H1 (cell line): ENCODE measurements around the gene ADGRA3. TPM values are rescaled to one million over a fixed set of nuclear protein-coding genes. Genes with fewer than 3 reads are reported as not detected.

Experiments used
- CTCF ChIA-PET: fragments of 300-600 bp; sonication (Branson Sonifier 250); formaldehyde crosslinking; loops from one replicate; lab custom pipeline; 2021; ENCODE audit not compliant: partially characterized antibody; lab: Charles Lee
- POLR2A ChIA-PET: fragments of 300-600 bp; sonication (Branson Sonifier 250); formaldehyde crosslinking; loops from one replicate; lab custom pipeline; 2021; ENCODE audit warnings: inconsistent platforms; ENCODE audit not compliant: partially characterized antibody; lab: Charles Lee
- DNase-seq, 2 experiments: peaks; one replicate each; pipeline versions ENCODE4 v3.0.0 to v3.0.0-alpha.2; 2010 to 2022; ENCODE audit warnings: low spot score in 2 of 2, low read depth in 1 of 2, mixed read lengths in 1 of 2
- FAIRE-seq: peaks from 2 replicates; lab custom pipeline; 2011; peaks lifted over from hg19 to GRCh38; lab: Jason Lieb, UNC
- H2AFZ ChIP-seq: 2 replicates; pipeline ENCODE4 v1.8.1; 2012; ENCODE audit warnings: low read length, inconsistent platforms
- H2AK5ac ChIP-seq: 2 replicates; pipeline ENCODE4 v1.6.1; 2013; ENCODE audit warnings: low read depth, low read length
- H2BK120ac ChIP-seq: replicated peaks from 2 replicates; pipeline ENCODE3; 2013; ENCODE audit warnings: low read depth, low read length, inconsistent platforms
- H2BK12ac ChIP-seq: 2 replicates; pipeline ENCODE4 v1.6.1; 2013; ENCODE audit warnings: low read depth, low read length
- H2BK15ac ChIP-seq: 2 replicates; pipeline ENCODE4 v1.6.1; 2013; ENCODE audit warnings: low read length
- H2BK20ac ChIP-seq: 2 replicates; pipeline ENCODE4 v1.6.1; 2013; ENCODE audit warnings: low read length
- H2BK5ac ChIP-seq: 2 replicates; pipeline ENCODE4 v1.6.1; 2013; ENCODE audit warnings: low read depth, low read length
- H3K14ac ChIP-seq: 2 replicates; pipeline ENCODE4 v1.6.1; 2013; ENCODE audit warnings: inconsistent platforms; ENCODE audit not compliant: insufficient read length
- H3K18ac ChIP-seq: 2 replicates; pipeline ENCODE4 v1.6.1; 2013; ENCODE audit warnings: low read length; ENCODE audit errors: extremely low read depth
- H3K23ac ChIP-seq: 2 replicates; pipeline ENCODE4 v1.6.1; 2013; ENCODE audit warnings: inconsistent platforms; ENCODE audit not compliant: insufficient read length
- H3K23me2 ChIP-seq: 2 replicates; pipeline ENCODE4 v1.6.1; 2013; ENCODE audit warnings: low read depth, low read length
- H3K27ac ChIP-seq: 2 replicates; pipeline ENCODE4 v1.6.1; 2011; ENCODE audit warnings: low read depth, low read length, inconsistent platforms
- H3K27me3 ChIP-seq, 4 experiments: replicated peaks in 1 of 4; 1 replicate in 1 of 4; 2 replicates in 3 of 4; pipeline versions ENCODE4 v1.6.1 to v1.8.1; 2011 to 2013; ENCODE audit warnings: low read length in 3 of 4, mild to moderate bottlenecking in 3 of 4, inconsistent platforms in 2 of 4, mixed read lengths in 2 of 4, moderate library complexity in 1 of 4; ENCODE audit not compliant: control insufficient read depth in 3 of 4, insufficient read depth in 3 of 4; ENCODE audit errors: extremely low read depth in 1 of 4
- H3K36me3 ChIP-seq, 4 experiments: 2 replicates each; pipeline versions ENCODE4 v1.6.1 to v1.8.1; 2011 to 2013; ENCODE audit warnings: mild to moderate bottlenecking in 4 of 4, low read length in 3 of 4, moderate library complexity in 2 of 4, control low read depth in 1 of 4, inconsistent platforms in 1 of 4; ENCODE audit not compliant: insufficient read depth in 4 of 4, control insufficient read depth in 2 of 4
- H3K4ac ChIP-seq: replicated peaks from 2 replicates; pipeline ENCODE3; 2013; ENCODE audit warnings: low read length, low read depth, mixed read lengths, inconsistent platforms; ENCODE audit not compliant: insufficient read length
- H3K4me1 ChIP-seq, 4 experiments: replicated peaks in 1 of 4; 1 replicate in 1 of 4; 2 replicates in 3 of 4; pipeline versions ENCODE4 v1.6.1 to v1.8.1; 2011 to 2013; ENCODE audit warnings: low read length in 3 of 4, inconsistent platforms in 2 of 4, mixed read lengths in 1 of 4; ENCODE audit not compliant: insufficient read depth in 4 of 4, control insufficient read depth in 3 of 4
- H3K4me2 ChIP-seq, 2 experiments: 2 replicates each; pipeline versions ENCODE4 v1.6.1 to v1.8.1; 2011 to 2013; ENCODE audit warnings: low read depth in 2 of 2, low read length in 2 of 2, control low read depth in 1 of 2, inconsistent platforms in 1 of 2, mild to moderate bottlenecking in 1 of 2; ENCODE audit not compliant: insufficient read depth in 1 of 2
- H3K4me3 ChIP-seq, 4 experiments: fragments of 200-600, 300-600 bp in 1 of 4; sonication (generic), shearing (Covaris generic), sonication (Bioruptor Twin) in 1 of 4; 2 replicates each; pipeline versions ENCODE4 v1.5.1 to v1.8.1; 2011 to 2016; ENCODE audit warnings: low read length in 4 of 4, low read depth in 3 of 4, control low read depth in 2 of 4, inconsistent platforms in 2 of 4, mild to moderate bottlenecking in 2 of 4, mixed read lengths in 1 of 4, moderate library complexity in 1 of 4; ENCODE audit not compliant: insufficient read depth in 2 of 4; ENCODE audit errors: extremely low read depth in 1 of 4
- H3K56ac ChIP-seq: replicated peaks from 2 replicates; pipeline ENCODE3; 2013; ENCODE audit warnings: low read depth, mild to moderate bottlenecking, mixed read lengths, low read length, inconsistent platforms; ENCODE audit not compliant: insufficient read length
- H3K79me1 ChIP-seq: 2 replicates; pipeline ENCODE4 v1.6.1; 2013; ENCODE audit warnings: low read depth, low read length, control low read depth
- H3K79me2 ChIP-seq, 2 experiments: 2 replicates each; pipeline versions ENCODE4 v1.6.1 to v1.8.1; 2012 to 2013; ENCODE audit warnings: low read length in 2 of 2, mild to moderate bottlenecking in 2 of 2, inconsistent platforms in 1 of 2; ENCODE audit not compliant: insufficient read depth in 2 of 2, control insufficient read depth in 1 of 2
- H3K9ac ChIP-seq, 4 experiments: replicated peaks in 1 of 4; 1 replicate in 1 of 4; 2 replicates in 3 of 4; pipeline versions ENCODE4 v1.6.1 to v1.8.1; 2011 to 2013; ENCODE audit warnings: low read depth in 3 of 4, low read length in 3 of 4, control low read depth in 2 of 4, mild to moderate bottlenecking in 2 of 4, moderate library complexity in 2 of 4, inconsistent platforms in 1 of 4; ENCODE audit errors: extremely low read depth in 1 of 4
- H3K9me3 ChIP-seq, 2 experiments: 2 replicates each; pipeline versions ENCODE4 v1.6.1 to v1.8.1; 2012 to 2013; ENCODE audit warnings: mild to moderate bottlenecking in 2 of 2, moderate library complexity in 2 of 2, control low read depth in 1 of 2, inconsistent platforms in 1 of 2, low read depth in 1 of 2, low read length in 1 of 2, mixed read lengths in 1 of 2; ENCODE audit not compliant: insufficient read depth in 2 of 2
- H4K20me1 ChIP-seq, 2 experiments: replicated peaks in 1 of 2; 2 replicates each; pipeline versions ENCODE3 to v1.8.1; 2011 to 2013; ENCODE audit warnings: inconsistent platforms in 2 of 2, low read length in 2 of 2, mild to moderate bottlenecking in 1 of 2; ENCODE audit not compliant: insufficient read depth in 2 of 2, control insufficient read depth in 1 of 2
- H4K5ac ChIP-seq: 2 replicates; pipeline ENCODE4 v1.6.1; 2013; ENCODE audit warnings: low read length, low read depth, mixed read lengths, inconsistent platforms; ENCODE audit not compliant: insufficient read length
- H4K8ac ChIP-seq: 2 replicates; pipeline ENCODE4 v1.8.0; 2013; ENCODE audit warnings: mild to moderate bottlenecking, moderate library complexity, low read length, inconsistent platforms; ENCODE audit not compliant: insufficient read depth; ENCODE audit errors: extremely low read depth
- H4K91ac ChIP-seq: replicated peaks from 2 replicates; pipeline ENCODE3; 2013; ENCODE audit warnings: low read length, mixed read lengths, inconsistent platforms; ENCODE audit not compliant: insufficient read length
- CTCF ChIP-seq, 3 experiments: IDR thresholded peaks; 1 replicate in 2 of 3; 2 replicates in 1 of 3; pipeline versions ENCODE4 v1.5.1 to v1.6.1; 2011; ENCODE audit warnings: low read length in 3 of 3, mild to moderate bottlenecking in 3 of 3, inconsistent platforms in 2 of 3, low read depth in 1 of 3, moderate library complexity in 1 of 3; ENCODE audit not compliant: insufficient read depth in 1 of 3; ENCODE audit errors: control extremely low read depth in 1 of 3
- E2F6 ChIP-seq: IDR thresholded peaks from 2 replicates; pipeline ENCODE4 v1.6.1; 2012; ENCODE audit warnings: inconsistent platforms
- HDAC2 ChIP-seq, 2 experiments: fragments of 300-600 bp in 1 of 2; sonication (generic) in 1 of 2; IDR thresholded peaks; 2 replicates each; pipeline ENCODE4 v1.6.1; 2011 to 2012; ENCODE audit warnings: low read depth in 2 of 2, low read length in 2 of 2, mild to moderate bottlenecking in 2 of 2, moderate library complexity in 2 of 2, borderline replicate concordance in 1 of 2, inconsistent platforms in 1 of 2
- KDM5A ChIP-seq: fragments of 200-600 bp; IDR thresholded peaks from 2 replicates; pipeline ENCODE4 v1.7.1; 2012; ENCODE audit warnings: mild to moderate bottlenecking, low read length, inconsistent platforms, mixed read lengths
- NRF1 ChIP-seq: IDR thresholded peaks from 2 replicates; pipeline ENCODE4 v1.6.1; 2011; ENCODE audit warnings: mild to moderate bottlenecking, low read depth, low read length, improper control_type of control experiment
- SIN3A ChIP-seq, 2 experiments: IDR thresholded peaks in 1 of 2; conservative IDR thresholded peaks in 1 of 2; 2 replicates each; pipeline ENCODE4 v1.6.1; 2011 to 2012; ENCODE audit warnings: low read length in 2 of 2, improper control_type of control experiment in 1 of 2, low read depth in 1 of 2, mild to moderate bottlenecking in 1 of 2
- SP4 ChIP-seq: IDR thresholded peaks from 2 replicates; pipeline ENCODE4 v1.6.1; 2012; ENCODE audit warnings: low read length, inconsistent platforms
- TAF1 ChIP-seq: IDR thresholded peaks from 2 replicates; pipeline ENCODE4 v1.6.1; 2011; ENCODE audit warnings: mild to moderate bottlenecking, low read depth, low read length
- WGBS, 2 experiments: shearing (Covaris generic) in 1 of 2; methylation state at CpG; one replicate each; pipeline versions ENCODE4 v1.1.6 to v1.1.7; 2013 to 2015; ENCODE audit warnings: low lambda C conversion rate in 2 of 2, mixed read lengths in 2 of 2, inconsistent platforms in 1 of 2, low coverage in 1 of 2, missing lambda C conversion rate in 1 of 2; ENCODE audit not compliant: insufficient replicate concordance in 2 of 2, insufficient coverage in 1 of 2, insufficient read length in 1 of 2; ENCODE audit errors: extremely low coverage in 1 of 2, missing lambda C conversion rate in 1 of 2; 5-methylcytosine and 5-hydroxymethylcytosine counted together
- polyA plus RNA-seq, 7 experiments: library from polyadenylated mRNA; depleted of rRNA in 3 of 7; stranded (reverse) in 5 of 7; unstranded in 2 of 7; fragments of >200 nt in 5 of 7; fragments of 200-250 nt in 2 of 7; gene quantifications; 1 replicate in 5 of 7; 2 replicates in 1 of 7; 4 replicates in 1 of 7; pipeline versions ENCODE4 v1.2.1 to v1.2.3, GENCODE V29; 2011 to 2013; ENCODE audit warnings: missing spikeins in 2 of 7, mixed read lengths in 2 of 7
- total RNA-seq: library from RNA; stranded (reverse); fragmentation: NEBNext Ultra II Directional; extraction: Animal tissue kit (Norgen Biotek cat#: 25700); gene quantifications from 2 replicates; pipeline ENCODE4 v1.2.1, GENCODE V29; 2021

The ADGRA3 gene
- total and polyA plus RNA-seq, 2 of the 8 experiments (the other 6 are each of a cell fraction or from before 2014, with no cell fraction given), result 31.5 to 63.0 TPM

- H2AFZ ChIP-seq, result no peak overlapping the region
- peaks cover 11% of the 10 kb centered on the region for H3K79me1 ChIP-seq
- no peak overlapping the region for H2BK12ac ChIP-seq
- H2BK5ac ChIP-seq, result no peak overlapping the region
- H3K79me2 ChIP-seq, result peaks cover 0 to 57% of the 10 kb centered on the region in 2 experiments; a peak in 3 of 4 replicates
- TF ChIP-seq KDM5A (no peak), E2F6 (no peak), CTCF (IDR thresholded peaks at IDR 0.05; ENCODE audit: control extremely low read depth in 1 of 3, insufficient read depth in 1 of 3, low read depth in 1 of 3, low read length in 3 of 3) (no peak), TAF1 (no peak), NRF1 (no peak), HDAC2 (IDR thresholded peaks at IDR 0.05; ENCODE audit: borderline replicate concordance in 1 of 2, low read depth in 2 of 2, low read length in 2 of 2) (no peak), SP4 (no peak), SIN3A (conservative IDR thresholded peaks at IDR 0.05 in 1 of 2, IDR thresholded peaks at IDR 0.05 in 1 of 2; ENCODE audit: low read depth in 1 of 2, low read length in 2 of 2) (no peak)
- H4K8ac ChIP-seq, result no peak overlapping the region
- no peaks in the 10 kb centered on the region for H3K9me3 ChIP-seq
- POLR2A ChIA-PET, result no interaction called here
- no peak overlapping the region for H3K18ac ChIP-seq
- H2BK20ac ChIP-seq, result no peak overlapping the region
- no peak overlapping the region for H3K14ac ChIP-seq
- no peaks in the 10 kb centered on the region for H3K27me3 ChIP-seq
- no peak overlapping the region for H3K4ac ChIP-seq
- peaks cover 0 to 6% (median 2%) of the 10 kb centered on the region in 4 experiments; a peak in 7 of 8 replicates for H3K36me3 ChIP-seq
- no peak overlapping the region for H2AK5ac ChIP-seq
- H3K23ac ChIP-seq, result no peak overlapping the region
- H3K4me1 ChIP-seq, result peaks cover 0 to 4% (median 1%) of the 10 kb centered on the region in 4 experiments; a peak in 1 of 7 replicates
- no peak overlapping the region for H2BK15ac ChIP-seq
- no peaks in the 10 kb centered on the region; the same call in 1 of the 2 replicates for H3K23me2 ChIP-seq
- no peak overlapping the region for H3K9ac ChIP-seq
- peaks cover 2 to 11% of the 10 kb centered on the region in 2 experiments for H4K20me1 ChIP-seq
- no peak overlapping the region for H3K27ac ChIP-seq
- 91% methylated on average over 5 of the region's 5 CpGs; no CpG with 5 or more reads in 1 of the 2 experiments for WGBS, 2 experiments
- H4K91ac ChIP-seq, result no peak overlapping the region
- no peak overlapping the region for H3K4me3 ChIP-seq
- no peak overlapping the region for H3K56ac ChIP-seq
- H4K5ac ChIP-seq, result no peak overlapping the region
- DNase-seq, result no peak
- no peak overlapping the region for H2BK120ac ChIP-seq
- FAIRE-seq, result no peak
- CTCF ChIA-PET, result no interaction called here
- no peak overlapping the region for H3K4me2 ChIP-seq
Observed at GRCh38 chr4:22465996-22466395, 49.9 kb downstream of the ADGRA3 start.
